ENCODE data around the gene SPPL2B.
A peak's percentile ranks its signal among the peaks of the same experiment; 100 is the strongest.

SPPL2B gene

GRCh38 chr19:2302319-2303210 is 25.9 kb upstream of the SPPL2B start:
- no peak for DNase-seq

DNA sequence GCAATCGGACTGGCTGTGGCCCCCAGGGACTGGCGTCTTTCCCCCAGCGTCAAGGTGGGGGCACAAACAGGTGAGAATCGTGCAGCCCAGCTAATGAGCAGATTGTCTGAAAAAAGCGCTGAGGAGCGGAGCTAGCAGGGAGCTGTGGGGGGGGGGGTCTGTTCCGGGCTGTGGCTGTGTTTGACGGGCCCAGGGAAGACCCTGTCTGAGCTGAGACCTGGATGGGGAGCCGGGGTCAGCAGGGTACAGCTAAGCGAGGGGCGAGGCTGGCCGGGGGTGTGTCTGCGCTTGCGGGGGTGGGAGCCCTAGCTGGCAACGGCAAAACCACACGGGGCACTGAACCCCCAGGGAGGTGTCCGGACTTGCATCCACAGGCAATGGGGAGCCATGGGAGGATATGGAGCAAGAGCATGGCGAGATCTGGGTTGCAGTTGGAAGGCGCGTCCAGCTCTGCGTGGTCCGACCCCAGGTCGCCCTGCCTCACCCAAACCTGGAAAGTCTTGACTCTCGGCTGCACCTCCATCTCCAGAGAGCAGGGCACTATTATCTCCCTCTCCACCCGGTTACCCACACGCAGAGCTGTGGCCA is 25.2 kb upstream of the SPPL2B start:
- DNase-seq = no peak

GRCh38 chr19:2305452-2306280 is 22.8 kb upstream of the SPPL2B start:
- no peak for DNase-seq

DNA sequence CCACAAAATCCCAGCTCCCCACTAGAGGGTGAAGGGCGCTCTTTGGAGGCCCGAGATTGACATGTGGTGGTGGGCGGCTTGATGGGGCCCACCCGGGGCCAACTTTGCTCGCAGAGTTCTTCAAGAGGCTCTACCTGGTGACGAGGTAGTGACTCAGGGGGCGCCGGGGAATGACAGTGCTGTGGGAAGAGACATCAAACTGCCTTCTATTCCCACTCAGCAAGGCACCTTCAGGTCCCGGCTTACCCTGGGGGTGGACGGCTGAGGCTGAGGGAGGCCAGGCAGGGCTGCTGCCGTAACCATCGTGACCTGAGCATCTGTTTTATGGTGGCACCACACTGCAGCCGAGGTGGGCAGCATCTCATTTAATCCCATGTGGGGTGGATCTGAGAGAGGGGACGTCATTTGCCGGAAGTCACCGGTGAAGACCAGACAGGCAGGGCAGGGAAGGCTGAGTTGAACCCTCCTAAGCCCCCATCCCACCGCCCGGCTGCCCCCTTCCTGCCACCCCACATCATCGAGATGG is 22.1 kb upstream of the SPPL2B start:
- DNase-seq = no peak

GRCh38 chr19:2306971-2307370 is 21.5 kb upstream of the SPPL2B start:
- no peak for DNase-seq

DNA sequence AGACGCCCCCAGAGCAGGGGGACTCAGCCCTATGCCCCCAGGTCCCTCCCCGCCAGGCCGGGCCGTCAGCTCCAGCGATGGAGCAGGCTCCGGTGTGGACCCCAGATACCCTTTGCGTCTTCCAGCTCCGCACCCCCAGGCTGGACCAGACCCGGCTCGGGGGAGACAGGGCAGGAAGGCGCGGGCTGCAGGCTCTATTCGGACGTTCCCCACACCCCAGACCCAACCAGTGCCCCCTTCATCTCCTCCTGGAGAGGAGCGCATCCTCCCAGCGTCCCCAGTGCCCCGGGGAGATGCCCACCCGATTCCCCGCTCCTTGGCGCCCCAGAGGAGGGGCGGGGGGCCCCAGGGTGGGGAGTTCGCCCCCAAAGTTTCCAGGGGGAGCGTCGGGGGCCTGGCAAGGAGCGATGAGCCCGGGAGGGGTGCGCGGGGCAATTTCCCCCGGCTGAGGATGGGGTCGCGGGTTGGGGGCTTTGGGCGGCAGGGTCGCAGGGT is 20.9 kb upstream of the SPPL2B start:
- DNase-seq = no peak

DNA sequence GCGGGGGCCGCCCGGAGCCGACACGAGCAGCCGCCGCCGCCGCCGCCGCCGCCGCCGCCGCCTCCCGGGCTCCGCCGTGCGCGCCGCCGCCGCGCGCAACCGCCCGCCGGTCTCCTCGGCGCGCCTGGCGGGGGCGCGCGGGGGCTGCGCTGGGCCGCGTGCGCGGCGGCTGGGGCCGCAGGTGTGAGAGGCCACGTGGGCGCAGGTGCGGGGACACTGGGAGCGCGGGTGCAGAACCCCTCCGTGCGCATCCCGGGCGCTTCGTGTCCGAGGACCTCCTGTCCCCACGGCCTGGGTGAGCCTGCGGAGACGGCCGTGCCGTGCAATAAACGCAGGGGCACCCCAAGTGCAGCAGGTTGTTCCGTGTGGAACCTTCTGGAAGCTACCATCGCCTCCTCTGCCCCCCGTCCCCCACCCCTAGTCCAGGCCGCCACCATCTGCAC is 20.3 kb upstream of the SPPL2B start, which contains the start of gene LINGO3:
Gene LINGO3, minus strand, starts transcription at position 41 of the 443 bp plus-strand sequence. CDS start 16,378 bp downstream, outside the sequence.
- no peak for DNase-seq

DNA sequence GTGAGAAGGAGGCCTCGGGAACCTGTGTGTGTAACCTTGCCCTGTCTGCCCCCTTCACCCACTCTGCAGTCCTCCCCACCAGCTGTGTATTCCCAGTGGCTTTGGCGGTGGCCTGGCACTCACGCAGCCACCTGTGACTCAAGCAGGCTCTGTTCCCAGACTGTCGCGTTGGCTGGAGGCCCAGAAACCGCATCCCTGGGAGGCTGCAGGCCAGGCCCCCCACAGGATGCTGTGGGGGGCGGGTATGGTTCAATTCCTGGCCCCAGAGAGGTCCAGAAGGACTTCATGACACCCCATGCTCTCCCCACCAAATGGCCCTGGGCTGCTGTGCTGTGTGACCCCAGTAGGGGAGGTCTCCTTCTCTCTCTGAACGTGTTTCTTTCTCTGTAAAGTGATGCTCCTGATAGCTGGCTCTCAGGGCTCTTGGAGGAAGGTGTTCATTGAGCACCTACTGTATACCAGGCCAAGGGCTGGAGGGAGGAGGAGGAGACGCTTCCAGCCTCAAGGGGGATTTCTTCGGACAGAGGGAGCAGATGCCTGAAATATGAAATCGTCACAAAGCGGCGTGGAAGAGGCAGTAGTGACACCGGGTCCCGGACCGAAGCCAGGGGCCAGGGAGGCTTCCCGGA is 18.6 kb upstream of the SPPL2B start:
- peak; percentile 63 for DNase-seq

- DNase-seq = no peak
Measured at GRCh38 chr19:2311093-2311492, 17.4 kb upstream of the SPPL2B start.

DNA sequence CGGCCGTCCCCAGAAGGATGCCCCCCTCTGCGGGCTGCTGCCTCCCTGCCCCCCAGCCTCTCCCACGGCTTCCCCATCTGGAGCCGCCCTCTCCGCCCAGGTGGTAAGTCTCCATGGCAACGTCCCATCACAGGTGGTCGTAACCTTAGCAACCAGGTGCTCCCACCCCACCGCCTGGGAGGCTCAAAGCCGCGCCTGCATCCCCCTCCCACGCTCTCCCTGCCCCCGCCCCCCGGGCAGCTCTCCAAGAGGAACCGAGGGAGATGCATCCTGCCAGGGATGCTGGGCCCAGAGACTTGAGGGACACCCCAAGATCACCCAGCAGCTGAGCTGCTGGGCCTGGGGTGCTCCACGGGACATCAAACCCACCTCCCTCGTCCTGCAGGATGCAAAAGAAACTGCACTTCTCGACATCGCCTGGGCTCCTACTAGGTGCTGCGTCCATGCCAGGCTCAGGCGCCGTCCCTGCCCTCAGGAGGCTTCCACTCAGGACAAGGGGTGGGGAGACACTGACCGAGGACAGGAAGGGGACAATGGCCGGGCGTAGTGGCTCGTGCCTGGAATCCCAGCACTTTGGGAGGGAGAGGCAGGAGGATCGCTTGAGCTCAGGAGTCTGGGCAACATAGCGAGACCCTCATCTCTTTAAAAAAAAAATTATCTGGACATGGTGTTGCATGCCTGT is 15.5 kb upstream of the SPPL2B start:
- peak; percentile 64 for DNase-seq

GRCh38 chr19:2315121-2315817 is 13.2 kb upstream of the SPPL2B start:
- no peak for DNase-seq

DNA sequence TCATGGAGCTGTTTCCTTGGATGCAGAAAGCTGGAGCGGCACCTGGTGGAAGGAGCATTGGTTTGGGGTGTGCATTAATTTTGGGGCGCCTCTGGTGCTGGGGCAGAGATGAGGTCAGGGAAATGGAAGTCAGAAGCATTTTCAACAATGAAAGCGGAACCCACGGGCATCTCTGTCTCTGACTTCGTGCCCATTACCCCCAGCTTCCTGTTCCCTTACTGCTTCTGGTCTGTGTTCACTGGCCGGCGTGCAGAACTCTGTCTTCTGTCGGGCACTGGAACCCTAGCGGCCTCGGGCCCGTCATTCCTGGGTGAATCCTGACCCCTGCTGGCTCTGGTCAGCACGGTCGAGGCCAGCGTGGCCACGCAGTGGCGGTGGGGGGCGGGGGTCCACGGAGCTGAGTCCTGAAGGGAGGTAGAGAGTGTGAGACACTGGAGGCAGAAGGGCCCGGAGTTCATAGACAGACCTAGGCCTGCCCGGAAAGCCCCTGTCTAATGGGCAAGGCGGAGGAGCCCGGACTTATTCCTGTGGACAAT is 12.6 kb upstream of the SPPL2B start:
- DNase-seq = no peak

- no peak for DNase-seq
Measured at GRCh38 chr19:2317300-2317699, 11.2 kb upstream of the SPPL2B start.

GRCh38 chr19:2317756-2318155 is 10.7 kb upstream of the SPPL2B start:
- no peak for DNase-seq

- no peak for DNase-seq
Measured at GRCh38 chr19:2318923-2319322, 9.6 kb upstream of the SPPL2B start.

DNA sequence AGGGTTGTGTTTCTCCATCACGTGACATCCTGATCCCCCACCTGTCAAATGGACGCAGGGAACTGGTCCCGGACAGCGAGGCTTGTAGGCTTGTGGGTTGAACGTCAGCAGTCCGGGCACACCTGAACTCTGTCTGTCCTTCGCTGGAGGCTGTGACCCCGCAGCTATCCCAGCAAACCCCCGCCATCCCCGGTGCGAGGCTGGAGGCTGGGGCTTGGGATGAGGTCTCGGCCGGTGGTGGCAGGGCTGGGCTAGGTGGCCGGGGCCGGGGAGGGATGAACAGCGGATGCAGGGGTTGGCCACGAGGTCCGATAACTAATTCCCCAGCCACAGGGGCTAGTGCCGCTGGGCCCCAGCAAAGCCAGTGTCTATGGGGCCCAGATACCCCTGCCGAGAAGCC is 8.9 kb upstream of the SPPL2B start:
- DNase-seq = no peak

GRCh38 chr19:2320049-2320448 is 8.4 kb upstream of the SPPL2B start:
- no peak for DNase-seq

- no peak for DNase-seq
Measured at GRCh38 chr19:2320939-2321338, 7.5 kb upstream of the SPPL2B start.

- DNase-seq = no peak
Measured at GRCh38 chr19:2321565-2322283, 6.8 kb upstream of the SPPL2B start.

GRCh38 chr19:2323707-2324106 is 4.8 kb upstream of the SPPL2B start:
- DNase-seq = no peak
